ENCODE data around the gene CLINT1.
"Not testable (repeated sequence)": the region's sequence is repeated elsewhere in the genome, so short reads cannot be mapped to it uniquely, and the experiment has no call there.

Gene CLINT1

DNA sequence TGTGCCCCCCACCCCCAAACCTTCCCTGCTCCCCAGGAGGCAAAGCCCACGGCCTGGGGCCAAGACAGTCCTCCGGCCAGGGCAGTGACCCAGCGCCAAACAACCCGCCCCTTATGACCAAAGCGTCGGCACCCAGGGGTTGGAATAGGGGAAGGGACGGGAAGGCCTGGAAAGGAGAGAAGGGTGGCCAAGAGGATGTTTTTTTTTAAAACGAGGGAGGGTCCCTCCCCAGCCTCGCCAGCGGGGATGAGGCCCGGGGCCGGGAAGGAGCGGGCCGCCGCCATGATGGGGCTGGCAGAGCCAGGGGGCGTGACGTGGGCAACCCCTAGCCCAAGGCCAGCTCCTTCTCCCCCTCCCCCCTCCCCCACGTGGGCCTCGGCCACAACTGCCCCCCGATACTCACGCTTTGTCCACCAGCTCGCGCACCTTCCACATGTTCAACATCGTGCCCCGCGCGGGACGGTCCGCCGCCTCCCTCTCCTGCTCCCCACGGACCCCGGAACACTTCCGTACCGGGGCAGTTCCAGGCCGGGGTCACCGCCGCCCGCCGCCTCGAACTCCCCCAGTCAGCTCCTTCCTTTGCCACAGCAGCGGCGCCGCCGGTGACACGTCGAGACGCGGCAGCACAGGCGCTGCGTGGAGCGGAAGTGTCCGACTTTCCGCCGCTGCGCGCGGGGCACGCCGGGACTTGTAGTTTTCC, at the start of gene CLINT1:
Gene CLINT1 (minus strand): TSS at position 619 of the 700 bp plus-strand sequence. CDS start 175 bp downstream, at position 444.
- peak; percentile 63 to 91 for DNase-seq

DNA sequence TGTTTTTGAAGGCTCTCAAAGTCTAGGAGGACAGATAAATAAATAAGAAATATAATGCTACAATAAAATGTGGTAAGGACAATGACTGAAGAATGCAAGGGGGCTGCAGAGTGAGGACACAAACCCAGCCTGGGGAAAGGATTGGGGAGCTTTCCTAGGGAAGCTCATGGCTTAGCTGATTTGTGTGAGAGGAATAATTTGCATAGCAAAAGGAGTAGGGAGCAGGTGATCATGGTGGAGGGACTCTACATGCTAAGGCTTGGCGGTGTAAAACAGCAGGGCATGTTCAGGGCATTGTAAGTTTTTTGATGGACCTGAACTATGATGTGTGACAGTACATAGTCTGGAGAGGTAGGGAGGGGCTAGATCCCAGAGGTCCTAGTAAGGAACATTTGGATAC, 49.5 kb upstream of the CLINT1 start:
- DNase-seq, result no peak

DNA sequence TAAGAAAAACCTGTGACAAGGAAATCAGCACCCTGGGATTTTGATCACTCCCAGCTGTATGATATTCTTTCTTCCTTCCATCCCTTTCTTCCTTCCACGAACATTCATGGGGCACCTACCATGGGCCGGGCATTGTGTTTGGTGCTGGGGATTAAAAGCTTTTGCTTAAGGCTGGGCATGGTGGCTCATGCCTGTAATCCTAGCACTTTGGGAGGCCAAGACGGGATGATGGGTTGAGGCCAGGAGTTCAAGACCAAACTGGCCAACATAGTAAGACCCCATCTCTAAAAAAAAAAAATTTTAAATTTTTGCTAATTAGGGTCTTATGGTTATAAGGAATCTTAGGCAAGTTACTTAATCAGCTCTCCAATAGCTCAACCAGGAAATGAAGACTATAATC, 48.5 kb upstream of the CLINT1 start:
- no peak for DNase-seq

DNA sequence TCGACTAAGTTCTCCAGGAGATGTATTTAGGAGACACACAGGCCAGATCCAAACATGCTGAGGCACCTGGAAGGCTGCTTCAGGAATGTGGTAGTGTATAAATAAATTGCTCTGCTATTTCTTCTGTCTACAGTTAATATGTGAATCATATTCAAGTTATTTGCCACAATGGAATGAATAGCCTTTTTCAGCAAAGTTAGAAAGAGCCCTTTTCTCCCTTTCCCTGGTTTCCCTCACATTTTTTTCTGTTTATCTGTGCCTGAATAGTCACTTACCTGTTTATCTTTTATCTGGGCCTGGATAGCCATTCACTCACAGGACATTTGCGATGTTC, 44.1 kb upstream of the CLINT1 start:
- DNase-seq, result no peak

DNA sequence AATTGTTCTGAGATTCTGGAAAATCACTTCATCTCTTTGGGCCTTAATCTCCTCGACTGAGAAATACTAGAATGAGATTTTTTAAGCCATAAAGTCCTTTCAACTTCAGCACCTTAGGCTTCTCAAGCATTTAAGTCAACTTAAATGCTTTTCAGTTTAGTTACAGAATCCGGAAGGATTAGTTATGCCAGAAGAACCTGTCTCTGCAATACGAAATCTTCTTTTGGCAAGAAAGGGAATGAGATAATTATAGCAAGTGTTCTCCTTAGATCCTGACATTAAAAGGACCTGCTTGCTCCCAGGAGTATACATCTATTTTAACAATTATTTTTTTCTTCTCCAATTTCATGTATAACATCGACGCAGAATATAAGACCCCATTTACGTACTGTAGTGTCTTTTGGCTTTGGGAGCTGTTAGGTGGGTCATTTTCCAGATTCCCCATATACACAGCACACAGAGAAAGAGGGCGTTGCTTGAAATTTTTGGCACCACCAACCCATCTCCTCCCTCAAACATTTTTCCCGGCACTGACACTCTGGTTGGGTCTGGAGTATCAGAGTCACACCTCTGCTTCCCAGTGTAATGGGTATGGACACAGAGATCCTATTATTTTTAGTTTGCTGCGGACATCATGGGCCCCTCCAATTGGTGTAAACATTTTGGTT, 43.6 kb upstream of the CLINT1 start:
- no peak for DNase-seq

DNA sequence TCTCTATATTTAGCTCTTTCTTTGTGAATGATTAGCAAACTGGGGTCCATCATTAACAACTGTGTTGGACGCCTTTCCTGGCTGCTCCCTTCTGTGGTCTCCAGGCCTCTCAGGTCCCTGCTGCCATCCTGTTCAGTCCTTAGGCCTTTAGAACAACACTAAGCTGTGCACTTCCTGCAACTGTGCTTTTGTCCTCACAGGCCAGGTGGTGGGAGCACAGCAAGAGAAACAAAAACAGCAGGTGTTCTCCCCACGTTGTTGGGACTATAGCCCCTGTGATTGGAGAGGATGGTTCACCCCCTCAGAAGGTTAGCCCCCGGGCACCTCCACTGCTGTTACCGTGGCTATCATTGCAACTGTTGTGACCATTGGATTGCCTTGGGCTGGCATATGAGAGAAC, 41.7 kb upstream of the CLINT1 start:
- DNase-seq, result no peak

DNA sequence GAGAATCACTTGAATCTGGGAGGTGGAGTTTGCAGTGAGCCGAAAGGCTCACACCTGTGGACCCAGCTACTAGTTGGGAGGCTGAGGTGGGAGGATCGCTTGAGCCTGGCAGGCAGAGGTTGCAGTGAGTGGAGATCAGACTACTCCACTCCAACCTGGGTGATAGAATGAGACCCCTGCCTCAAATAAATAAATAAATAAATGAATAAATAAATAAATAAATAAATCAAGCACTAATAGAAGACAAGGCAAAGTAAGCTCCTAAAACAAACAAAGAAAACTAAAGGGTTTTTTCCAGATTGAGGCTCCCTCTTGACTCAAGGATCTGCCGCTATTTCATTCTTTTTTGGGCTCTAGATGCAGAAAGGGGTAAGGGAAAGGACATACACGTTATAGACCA, 34.7 kb upstream of the CLINT1 start:
- DNase-seq, result no peak

DNA sequence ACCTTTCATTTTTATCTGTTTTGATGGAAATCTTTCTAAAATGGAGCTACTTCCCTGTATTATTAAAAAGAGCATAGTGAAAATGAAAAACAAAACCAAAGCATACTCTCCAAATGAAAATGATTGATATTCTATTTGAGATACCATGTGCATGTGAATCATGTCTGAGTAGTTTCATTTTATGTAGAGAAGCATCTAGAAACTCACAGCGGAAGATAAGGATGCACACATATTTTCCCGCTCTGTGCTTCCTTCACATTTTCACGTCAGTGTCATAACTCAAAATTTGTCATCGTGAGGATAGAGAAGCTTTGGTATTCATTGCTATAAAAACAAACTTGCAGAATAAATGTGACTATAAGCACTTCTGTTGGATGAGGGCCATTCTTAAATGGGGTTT, 34.0 kb upstream of the CLINT1 start:
- no peak for DNase-seq

DNA sequence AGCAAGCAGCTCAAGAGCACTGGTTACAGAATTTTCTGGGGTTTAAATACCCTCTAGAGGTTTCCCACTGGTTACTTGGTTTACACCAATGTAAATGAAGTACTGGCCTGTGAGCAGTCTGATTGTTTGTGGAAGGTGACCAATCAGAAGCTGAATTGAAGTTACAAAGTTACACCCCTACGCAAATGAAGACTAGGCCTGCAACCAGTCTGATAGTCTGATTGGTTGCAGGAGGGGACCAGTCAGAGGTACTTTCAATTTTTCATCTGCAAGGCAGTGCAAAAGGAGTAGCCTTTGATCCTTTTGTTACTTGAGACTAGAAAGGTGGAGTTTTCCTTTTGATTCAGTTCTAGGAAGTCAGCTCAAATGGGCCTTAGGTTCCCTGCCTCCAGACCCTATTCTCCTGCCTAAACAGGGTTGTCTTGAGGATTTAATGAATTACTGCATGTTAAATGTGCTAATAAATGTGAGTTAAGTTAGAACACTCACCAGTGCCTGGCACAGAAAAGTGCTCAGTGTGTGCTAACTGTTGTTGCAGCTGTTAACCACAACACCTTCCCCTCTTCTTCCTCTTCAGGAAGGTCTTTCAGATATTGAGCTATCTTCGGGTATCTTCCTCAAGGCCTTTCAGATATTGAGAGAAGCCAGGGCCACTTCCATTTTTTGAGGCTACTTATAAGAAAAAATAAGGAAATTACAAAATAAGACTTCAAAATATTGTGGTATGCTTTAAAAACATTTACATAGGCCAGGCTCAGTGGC, 32.1 kb upstream of the CLINT1 start:
- no peak for DNase-seq

DNA sequence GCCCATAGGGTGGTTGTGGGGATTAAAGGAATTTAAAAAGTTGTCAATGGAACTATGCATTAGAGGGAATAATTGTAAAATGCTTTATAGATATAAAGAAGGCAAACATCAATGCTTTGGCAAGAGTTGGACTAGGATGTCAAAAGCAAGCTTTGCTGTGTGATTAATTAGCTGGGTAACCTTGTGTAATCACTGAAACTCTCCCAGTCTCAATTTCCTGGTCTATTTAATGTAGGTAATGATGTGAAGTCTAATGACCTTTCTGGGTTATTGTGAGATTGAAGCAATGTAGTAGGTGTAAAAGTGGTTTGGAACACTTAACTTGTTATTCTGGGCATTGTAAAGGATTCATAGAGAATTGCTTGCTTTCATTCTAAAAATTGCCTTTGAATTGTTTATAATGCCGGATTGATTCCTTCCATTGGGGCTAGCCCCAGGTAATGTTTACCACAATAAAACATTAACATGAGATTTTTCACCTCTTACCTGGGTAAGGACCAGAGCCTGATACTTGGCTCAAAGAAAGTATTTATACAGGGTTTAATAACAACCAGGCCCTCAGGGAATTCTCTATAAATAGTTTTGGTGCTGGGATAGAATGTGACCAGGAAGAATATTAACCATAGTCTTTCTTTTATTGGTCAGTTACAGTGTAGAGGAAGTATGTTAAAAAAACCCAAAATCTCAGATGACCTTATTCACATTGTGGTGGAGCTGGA, 30.0 kb upstream of the CLINT1 start:
- no peak for DNase-seq

DNA sequence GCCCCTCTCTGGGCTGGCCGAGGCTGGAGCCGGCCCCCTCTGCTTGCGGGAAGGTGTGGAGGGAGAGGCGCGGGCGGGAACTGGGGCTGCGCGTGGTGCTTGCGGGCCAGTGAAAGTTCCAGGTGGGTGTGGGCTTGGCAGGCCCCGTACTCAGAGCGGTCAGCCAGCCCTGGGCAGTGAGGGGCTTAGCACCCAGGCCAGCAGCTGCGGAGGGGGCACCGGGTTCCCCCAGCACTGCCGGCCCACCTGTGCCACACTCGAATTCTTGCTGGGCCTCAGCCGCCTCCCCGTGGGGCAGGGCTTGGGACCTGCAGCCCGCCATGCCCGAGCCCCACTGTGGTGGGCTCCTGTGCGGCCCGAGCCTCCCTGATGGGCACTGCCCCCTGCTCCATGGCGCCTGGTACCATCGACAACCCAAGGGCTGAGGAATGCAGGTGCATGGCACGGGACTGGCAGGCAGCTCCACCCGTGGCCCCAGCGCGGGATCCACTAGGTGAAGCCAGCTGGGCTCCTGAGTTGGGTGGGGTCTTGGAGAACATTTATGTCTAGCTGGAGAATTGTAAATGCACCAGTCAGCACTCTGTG, 27.9 kb upstream of the CLINT1 start:
- no peak for DNase-seq

DNA sequence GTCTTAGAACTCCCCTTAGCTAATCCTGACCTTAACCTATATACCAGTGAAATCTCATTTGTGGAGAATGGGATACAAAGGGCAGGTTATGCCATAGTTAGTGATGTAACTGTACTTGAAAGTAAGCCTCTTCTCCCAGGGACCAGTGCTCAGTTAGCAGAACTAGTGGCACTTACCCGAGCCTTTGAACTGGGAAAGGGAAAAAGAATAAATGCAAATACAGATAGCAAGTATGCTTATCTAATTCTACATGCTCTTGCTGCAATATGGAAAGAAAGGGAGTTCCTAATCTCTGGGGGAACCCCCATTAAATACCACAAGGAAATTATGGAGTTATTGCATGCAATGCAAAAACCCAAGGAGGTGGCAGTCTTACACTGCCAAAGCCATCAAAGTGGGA, 26.1 kb upstream of the CLINT1 start:
- DNase-seq, result not testable (repeated sequence)

DNA sequence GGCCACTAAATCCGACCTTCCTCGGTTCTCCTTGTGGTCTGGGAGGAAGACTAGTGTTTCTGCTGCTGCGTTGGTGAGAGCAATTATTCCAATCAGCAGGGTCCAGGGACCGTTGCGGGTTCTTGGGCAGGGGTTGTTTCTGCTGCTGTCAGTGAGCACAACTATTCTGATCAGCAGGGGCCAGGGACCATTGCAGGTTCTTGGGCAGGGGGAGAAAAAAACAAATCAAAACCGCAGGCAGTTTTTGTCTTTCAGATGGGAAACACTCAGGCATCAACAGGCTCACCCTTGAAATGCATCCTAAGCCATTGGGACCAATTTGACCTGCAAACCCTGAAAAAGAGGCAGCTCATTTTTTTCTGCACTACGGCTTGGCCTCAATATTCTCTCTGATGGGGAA, 22.6 kb upstream of the CLINT1 start:
- DNase-seq, result not testable (repeated sequence)

DNA sequence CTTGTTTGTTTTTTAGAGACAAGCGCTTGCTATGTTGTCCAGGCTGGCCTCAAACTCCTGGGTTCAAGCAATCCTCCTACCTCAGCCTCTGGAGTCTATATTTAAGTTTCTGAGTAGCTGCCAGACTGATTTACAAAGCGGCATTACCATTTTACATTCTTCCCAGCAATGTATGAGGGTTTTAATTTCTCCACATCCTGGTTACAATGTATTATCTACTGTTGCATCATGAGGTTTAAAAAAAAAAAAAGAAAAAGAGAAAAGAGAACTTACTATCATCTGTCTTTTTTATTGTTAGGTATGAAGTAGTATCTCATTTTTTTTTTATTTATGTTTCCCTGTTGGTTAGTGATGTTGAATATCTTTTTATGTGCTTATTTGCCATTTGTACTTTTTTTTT, 18.9 kb upstream of the CLINT1 start:
- no peak for DNase-seq

DNA sequence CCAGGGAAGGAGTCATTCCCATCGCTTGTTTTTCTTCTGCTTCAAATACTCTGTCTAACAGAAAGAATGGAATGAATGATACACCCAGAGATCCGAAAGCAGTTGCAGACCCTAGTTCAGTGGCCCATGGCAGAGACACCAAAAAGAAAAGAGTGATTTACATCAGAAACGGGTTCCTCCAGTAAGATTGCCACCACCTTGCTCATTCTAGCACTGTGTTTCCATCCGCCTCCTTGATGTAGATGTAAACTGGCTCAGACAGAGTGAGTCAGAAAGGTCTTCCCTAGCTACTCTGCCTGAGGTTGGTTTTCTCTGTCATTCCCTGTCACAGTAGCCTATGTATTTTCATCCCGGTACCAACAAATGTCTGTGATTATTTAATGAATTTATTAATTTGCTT, 15.9 kb upstream of the CLINT1 start:
- DNase-seq, result no peak

DNA sequence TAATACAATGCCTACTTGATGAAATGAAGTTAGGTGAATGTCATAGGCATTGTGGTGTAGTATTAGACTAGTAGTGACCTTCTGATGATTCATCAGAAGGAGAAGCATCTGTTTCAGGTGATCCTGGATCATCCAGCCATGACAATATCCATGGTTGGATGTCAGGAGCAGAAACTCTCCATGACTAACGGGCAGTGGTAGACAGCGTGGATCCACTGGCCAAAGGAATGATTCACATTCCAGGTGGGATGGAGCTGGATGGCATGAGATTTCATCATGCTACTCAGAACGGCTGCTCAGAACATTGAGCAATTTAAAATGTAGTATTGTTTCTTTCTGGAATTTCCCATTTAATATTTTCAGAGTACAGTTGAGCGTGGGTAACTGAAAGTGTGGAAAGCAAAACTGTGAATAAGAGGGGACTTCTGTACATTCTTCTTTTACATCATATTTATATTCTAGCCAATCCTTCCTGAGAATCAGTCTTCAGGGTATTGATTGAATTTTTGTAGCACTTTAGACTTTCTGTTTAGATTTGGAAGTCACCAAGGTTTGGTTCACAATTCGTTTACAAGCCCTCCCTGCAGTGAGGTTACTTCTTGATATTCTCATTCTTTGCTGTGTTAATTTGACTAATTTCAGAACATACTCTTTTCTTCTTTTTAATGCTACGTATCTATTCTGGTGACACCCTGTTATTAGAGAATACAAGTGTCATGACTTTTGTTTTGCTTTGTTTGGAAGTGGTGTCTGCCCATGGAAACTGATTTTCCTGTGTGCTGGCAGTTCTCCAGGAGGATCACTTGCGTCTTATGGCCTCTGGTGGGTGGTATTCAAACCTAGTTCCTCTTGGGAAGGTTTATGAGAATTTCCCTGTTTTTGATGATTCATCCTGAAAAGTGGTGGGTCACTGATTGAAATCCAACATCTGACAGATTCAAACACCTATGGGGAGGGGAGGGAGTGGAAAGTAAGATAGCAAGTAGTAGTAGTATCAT, 12.2 kb upstream of the CLINT1 start:
- peak in 1 of 2 experiments; percentile 1 for DNase-seq

DNA sequence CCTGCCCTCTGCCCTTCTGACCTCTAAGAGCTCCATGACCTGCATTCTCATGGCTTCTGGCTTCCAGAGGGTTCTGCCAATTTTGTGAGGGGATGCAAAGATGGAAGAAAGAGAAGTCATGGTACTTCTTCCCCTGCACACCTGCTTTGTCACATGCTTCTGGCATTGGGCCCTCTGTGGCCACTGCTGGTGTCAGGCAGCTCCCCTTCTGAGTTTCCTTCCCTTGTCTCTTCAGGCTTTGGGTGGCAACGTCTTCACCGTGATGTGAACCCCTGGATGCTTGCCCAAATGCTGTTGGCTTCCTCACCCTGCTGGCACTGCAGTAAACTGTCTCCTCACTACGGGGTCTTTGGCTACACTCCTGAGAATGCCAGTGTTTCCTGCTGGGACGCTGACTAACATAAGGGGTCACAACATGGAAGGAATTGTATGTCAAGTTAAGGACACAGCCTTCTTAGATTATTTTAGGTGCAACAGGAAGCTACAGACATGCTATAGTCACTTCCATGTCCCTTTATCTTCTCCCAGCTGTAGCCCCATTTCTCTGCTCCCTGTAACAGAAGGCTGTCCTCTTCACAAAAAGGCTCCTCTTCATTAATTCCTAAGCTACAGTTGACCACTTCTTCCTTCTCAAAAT, 8.9 kb upstream of the CLINT1 start:
- peak in 1 of 2 experiments; percentile 45 for DNase-seq

DNA sequence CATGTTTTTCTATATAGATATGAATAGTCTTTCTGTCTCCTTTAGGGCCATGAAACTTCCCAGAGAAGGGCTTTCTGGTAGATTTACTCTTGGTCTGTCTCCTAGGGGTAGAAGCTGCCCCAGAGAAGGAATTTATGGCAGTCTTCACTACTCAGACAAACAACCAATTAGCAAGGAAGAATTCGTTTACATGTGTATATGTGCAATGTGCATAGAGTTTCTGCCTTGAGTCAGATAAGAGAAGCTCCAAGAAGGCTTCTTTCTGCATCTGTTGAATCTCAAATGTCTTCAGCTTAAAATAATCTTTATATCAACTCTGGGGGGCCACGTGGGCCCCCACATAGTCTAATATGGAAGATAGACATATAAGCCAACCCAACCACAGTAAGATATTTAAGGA, 7.6 kb upstream of the CLINT1 start:
- no peak for DNase-seq

DNA sequence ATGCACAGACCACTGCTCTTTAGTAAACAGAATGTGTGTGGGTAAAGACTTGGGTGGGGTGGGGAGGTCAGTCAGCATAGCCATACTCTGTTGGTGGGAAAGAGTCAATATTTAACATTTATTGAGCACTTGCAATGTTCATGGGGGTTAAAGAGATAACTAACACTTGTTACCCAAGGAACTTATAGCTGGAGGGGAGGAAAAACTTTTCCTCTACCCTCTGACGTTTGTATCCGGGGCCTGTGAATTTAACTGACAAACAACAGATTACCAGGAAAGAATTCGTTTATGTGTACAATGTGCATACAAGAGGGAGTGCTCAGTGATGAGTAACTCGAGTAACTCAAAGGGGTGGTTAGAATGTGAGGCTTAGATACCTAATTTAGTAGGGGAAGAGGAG, 6.8 kb upstream of the CLINT1 start:
- no peak for DNase-seq

DNA sequence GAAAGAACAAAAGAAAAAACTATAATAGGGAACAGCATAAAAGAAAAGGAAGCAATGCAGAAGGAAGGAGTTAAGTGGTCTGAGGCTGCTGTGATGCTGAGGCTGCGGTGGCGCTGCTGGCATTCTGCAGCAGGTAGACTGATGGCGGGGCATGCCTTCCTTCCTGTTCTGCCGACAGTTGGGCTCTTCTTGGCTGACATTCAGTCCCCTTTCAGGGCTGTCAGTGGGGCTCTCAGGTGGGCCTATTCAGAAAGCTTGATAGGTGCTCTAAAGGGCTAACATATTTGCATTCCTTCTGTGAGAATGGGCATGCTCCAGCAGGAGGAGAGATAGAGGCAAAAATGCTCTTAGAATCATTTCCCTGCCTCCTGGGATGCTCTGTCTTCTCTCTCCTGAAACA, 5.1 kb upstream of the CLINT1 start:
- no peak for DNase-seq

DNA sequence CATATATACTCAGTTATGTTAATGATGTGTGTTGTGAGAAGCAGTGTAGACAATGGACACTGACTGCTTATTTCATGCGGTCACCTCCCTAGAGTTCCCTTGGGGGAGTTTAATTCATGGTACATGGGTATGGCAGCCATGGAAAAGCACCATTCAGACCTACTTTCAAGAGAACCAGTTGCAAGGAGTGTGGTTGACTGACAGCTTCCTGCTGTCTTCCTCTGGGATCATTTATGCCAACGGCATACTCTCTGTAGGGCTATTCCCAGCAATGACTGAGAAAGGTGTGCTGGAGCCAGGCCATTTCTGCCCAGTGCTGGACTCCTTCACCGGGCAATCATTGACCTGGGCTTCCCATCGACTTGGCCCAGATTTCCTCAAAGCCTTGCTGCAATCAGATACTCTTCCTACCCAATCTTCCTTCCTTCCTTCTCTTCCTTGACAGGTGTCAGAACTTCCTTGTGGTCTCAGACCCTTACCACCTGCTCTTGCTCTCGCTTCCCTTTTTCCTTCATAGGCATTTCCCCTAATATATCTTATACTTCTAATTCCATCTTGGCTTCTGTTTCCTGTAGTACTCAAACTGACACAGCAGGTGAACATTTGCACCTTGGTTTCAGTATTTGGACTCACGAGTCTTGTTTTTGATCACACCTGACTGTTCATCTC, 3.4 kb upstream of the CLINT1 start:
- DNase-seq, result no peak

Data from NCI-H446 (cell line).